Measurements from ENCODE around the gene PPFIA2.

Gene PPFIA2

GRCh38 chr12:81727391-81727790 is 31.8 kb downstream of the PPFIA2 start:
- H3K9me3 ChIP-seq (ENCODE audit: insufficient read depth, low read depth, low read length) = no peaks in the 10 kb centered on the region
- H3K4me3 ChIP-seq (ENCODE audit: low read length) = no peak overlapping the region
- no peak overlapping the region for H3K9ac ChIP-seq (ENCODE audit: low read depth, low read length)
- H3K27ac ChIP-seq (ENCODE audit: low read depth, low read length) = no peak overlapping the region; the same call in 1 of the 2 replicates
- peaks cover 34% of the 10 kb centered on the region for H3K4me1 ChIP-seq (ENCODE audit: insufficient read depth, low read length)
- no peaks in the 10 kb centered on the region for H3K36me3 ChIP-seq (ENCODE audit: insufficient read depth, low read length)
- no peaks in the 10 kb centered on the region for H3K27me3 ChIP-seq (ENCODE audit: insufficient read depth, low read length)

GRCh38 chr12:81726634-81727033 is 32.5 kb downstream of the PPFIA2 start:
- Histone ChIP-seq H3K36me3 (ENCODE audit: insufficient read depth, low read length) (no peaks in the 10 kb centered on the region), H3K9ac (ENCODE audit: low read depth, low read length) (no peak overlapping the region), H3K9me3 (ENCODE audit: insufficient read depth, low read depth, low read length) (no peaks in the 10 kb centered on the region), H3K4me3 (ENCODE audit: low read length) (no peak overlapping the region), H3K27ac (ENCODE audit: low read depth, low read length) (peak overlapping the region; percentile 1; the same call in 1 of the 2 replicates), H3K4me1 (ENCODE audit: insufficient read depth, low read length) (peaks cover 34% of the 10 kb centered on the region), H3K27me3 (ENCODE audit: insufficient read depth, low read length) (no peaks in the 10 kb centered on the region)
- WGBS = 92% methylated on average over 1 of the region's 1 CpG

DNA sequence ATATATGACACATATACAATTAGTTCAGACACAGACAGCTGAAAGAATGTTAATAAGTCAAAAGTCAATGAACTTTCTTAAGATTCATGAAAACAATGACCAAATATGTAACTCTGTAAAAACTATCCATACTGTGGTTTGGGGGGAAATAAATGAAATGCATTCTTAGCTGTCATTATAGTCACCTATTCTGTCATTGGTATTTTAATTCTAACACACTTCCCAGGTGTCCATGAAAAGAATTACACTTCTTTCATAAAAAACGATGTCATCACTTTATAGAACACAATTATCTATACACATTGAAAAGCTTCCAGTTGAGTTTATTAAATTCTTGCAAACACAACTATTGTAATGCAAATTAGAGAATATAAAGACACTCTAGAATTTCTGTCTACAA is 35.8 kb downstream of the PPFIA2 start:
- Histone ChIP-seq H3K4me1 (ENCODE audit: insufficient read depth, low read length) (peaks cover 29% of the 10 kb centered on the region), H3K9me3 (ENCODE audit: insufficient read depth, low read depth, low read length) (no peaks in the 10 kb centered on the region), H3K4me3 (ENCODE audit: low read length) (no peak overlapping the region), H3K27me3 (ENCODE audit: insufficient read depth, low read length) (no peaks in the 10 kb centered on the region), H3K9ac (ENCODE audit: low read depth, low read length) (no peak overlapping the region), H3K27ac (ENCODE audit: low read depth, low read length) (no peak overlapping the region), H3K36me3 (ENCODE audit: insufficient read depth, low read length) (no peaks in the 10 kb centered on the region)
- 85% methylated on average over 1 of the region's 1 CpG for WGBS

DNA sequence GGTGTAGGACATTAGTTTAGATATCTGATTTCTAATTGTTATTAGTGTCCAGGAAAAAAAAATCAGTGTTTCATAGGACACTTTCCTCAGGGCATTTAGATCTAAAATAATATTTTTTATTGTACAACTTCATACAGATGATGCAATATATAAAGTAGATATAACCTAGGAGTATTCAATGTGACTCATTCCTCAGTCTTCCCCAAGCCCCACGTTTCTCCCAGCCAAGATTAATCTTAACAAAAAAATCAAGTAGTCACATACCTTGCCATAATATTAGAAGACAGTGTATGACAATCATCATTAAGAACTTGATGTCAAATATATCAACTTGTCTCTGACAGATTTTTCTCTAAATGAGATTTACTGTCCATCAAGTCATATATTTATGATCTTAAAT is 37.1 kb downstream of the PPFIA2 start:
- no CpG with 5 or more reads among the region's 1 CpG for WGBS

GRCh38 chr12:81718616-81719015 is 40.5 kb downstream of the PPFIA2 start:
- no peak overlapping the region for H3K27ac ChIP-seq (ENCODE audit: low read depth, low read length)
- WGBS = 90% methylated on average over 2 of the region's 2 CpGs
- no peaks in the 10 kb centered on the region for H3K27me3 ChIP-seq (ENCODE audit: insufficient read depth, low read length)
- no peak overlapping the region for H3K9ac ChIP-seq (ENCODE audit: low read depth, low read length)
- H3K9me3 ChIP-seq (ENCODE audit: insufficient read depth, low read depth, low read length) = no peaks in the 10 kb centered on the region
- H3K4me1 ChIP-seq (ENCODE audit: insufficient read depth, low read length) = peaks cover 9% of the 10 kb centered on the region
- no peaks in the 10 kb centered on the region for H3K36me3 ChIP-seq (ENCODE audit: insufficient read depth, low read length)
- H3K4me3 ChIP-seq (ENCODE audit: low read length) = no peak overlapping the region

More for the DNA sequence above, 37.1 kb downstream of the PPFIA2 start:
- Histone ChIP-seq H3K9me3 (ENCODE audit: insufficient read depth, low read depth, low read length) (no peaks in the 10 kb centered on the region), H3K27me3 (ENCODE audit: insufficient read depth, low read length) (no peaks in the 10 kb centered on the region), H3K4me1 (ENCODE audit: insufficient read depth, low read length) (peaks cover 19% of the 10 kb centered on the region), H3K9ac (ENCODE audit: low read depth, low read length) (no peak overlapping the region), H3K36me3 (ENCODE audit: insufficient read depth, low read length) (no peaks in the 10 kb centered on the region), H3K27ac (ENCODE audit: low read depth, low read length) (no peak overlapping the region), H3K4me3 (ENCODE audit: low read length) (no peak overlapping the region)

DNA sequence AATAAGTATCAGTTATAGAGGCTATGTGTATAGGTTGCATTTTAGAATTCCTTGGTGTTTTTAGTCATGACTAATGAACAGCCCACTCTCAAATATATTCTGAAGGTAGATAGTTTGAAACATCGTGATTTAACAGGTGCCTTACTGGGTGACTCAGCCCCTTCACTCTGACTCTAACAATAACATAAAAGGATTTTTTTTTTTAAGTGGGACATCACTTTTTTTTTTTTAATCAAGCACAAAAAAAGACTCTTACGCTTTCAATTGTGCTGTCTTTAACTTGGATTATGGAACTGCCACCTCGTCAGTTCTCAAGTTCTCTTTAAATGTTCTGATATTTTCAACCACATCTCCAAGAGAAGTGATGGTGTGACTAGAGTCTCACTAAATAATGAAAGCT is 46.6 kb downstream of the PPFIA2 start:
- H3K9ac ChIP-seq (ENCODE audit: low read depth, low read length) = no peak overlapping the region
- H3K36me3 ChIP-seq (ENCODE audit: insufficient read depth, low read length) = no peaks in the 10 kb centered on the region
- no peaks in the 10 kb centered on the region for H3K4me1 ChIP-seq (ENCODE audit: insufficient read depth, low read length)
- no peak overlapping the region for H3K4me3 ChIP-seq (ENCODE audit: low read length)
- H3K9me3 ChIP-seq (ENCODE audit: insufficient read depth, low read depth, low read length) = no peaks in the 10 kb centered on the region
- no peaks in the 10 kb centered on the region for H3K27me3 ChIP-seq (ENCODE audit: insufficient read depth, low read length)
- 100% methylated on average over 2 of the region's 3 CpGs for WGBS
- no peak overlapping the region for H3K27ac ChIP-seq (ENCODE audit: low read depth, low read length)

GRCh38 chr12:81705586-81705985 is 53.6 kb downstream of the PPFIA2 start:
- WGBS = no CpG with 5 or more reads among the region's 1 CpG
- H3K27ac ChIP-seq (ENCODE audit: low read depth, low read length) = no peak overlapping the region

DNA sequence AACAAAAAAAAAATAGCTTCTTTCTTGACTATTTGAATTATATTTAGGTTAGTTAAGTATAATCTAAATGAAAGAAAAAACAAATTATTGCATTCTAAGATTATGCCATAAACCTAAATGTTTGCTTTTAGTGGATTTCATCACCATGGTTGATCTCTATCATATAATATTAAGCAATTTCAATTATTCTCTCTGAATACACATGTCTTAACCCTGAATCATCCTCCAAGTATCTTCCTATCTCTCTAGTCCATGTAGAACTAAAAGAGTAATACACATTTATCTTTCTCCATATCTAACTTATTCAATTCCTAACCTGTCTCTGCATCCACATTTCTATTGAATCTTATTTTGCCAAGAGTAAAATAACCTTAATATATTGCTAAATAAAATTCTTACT is 59.6 kb downstream of the PPFIA2 start:
- Histone ChIP-seq H3K27ac (ENCODE audit: low read depth, low read length) (no peak overlapping the region), H3K36me3 (ENCODE audit: insufficient read depth, low read length) (no peaks in the 10 kb centered on the region), H3K9me3 (ENCODE audit: insufficient read depth, low read depth, low read length) (no peaks in the 10 kb centered on the region), H3K27me3 (ENCODE audit: insufficient read depth, low read length) (no peaks in the 10 kb centered on the region), H3K4me1 (ENCODE audit: insufficient read depth, low read length) (no peaks in the 10 kb centered on the region), H3K9ac (ENCODE audit: low read depth, low read length) (no peak overlapping the region), H3K4me3 (ENCODE audit: low read length) (no peak overlapping the region)

More at GRCh38 chr12:81705586-81705985, 53.6 kb downstream of the PPFIA2 start:
- H3K9ac ChIP-seq (ENCODE audit: low read depth, low read length) = no peak overlapping the region
- no peaks in the 10 kb centered on the region for H3K36me3 ChIP-seq (ENCODE audit: insufficient read depth, low read length)
- H3K27me3 ChIP-seq (ENCODE audit: insufficient read depth, low read length) = no peaks in the 10 kb centered on the region
- H3K4me1 ChIP-seq (ENCODE audit: insufficient read depth, low read length) = no peaks in the 10 kb centered on the region
- H3K4me3 ChIP-seq (ENCODE audit: low read length) = no peak overlapping the region
- no peaks in the 10 kb centered on the region for H3K9me3 ChIP-seq (ENCODE audit: insufficient read depth, low read depth, low read length)

DNA sequence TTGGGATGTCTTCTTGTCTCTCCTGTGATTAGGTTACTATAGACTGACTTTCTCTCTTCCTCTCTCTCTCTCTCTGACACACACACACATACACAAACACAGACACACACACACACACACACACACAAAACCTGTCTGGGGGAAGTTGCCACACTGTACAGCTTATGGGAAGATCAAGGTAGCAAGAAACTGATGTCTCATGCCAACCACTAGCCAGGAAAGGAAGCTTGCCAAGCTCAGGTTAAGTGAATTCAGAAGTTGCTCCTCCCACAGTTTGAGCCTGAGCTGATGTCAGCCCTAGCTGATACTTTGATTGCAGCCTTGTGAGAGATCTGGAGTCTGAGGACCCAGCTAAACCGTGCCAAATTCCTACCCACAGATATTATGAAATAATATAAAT is 67.1 kb downstream of the PPFIA2 start:
- Histone ChIP-seq H3K4me3 (ENCODE audit: low read length) (no peak overlapping the region), H3K36me3 (ENCODE audit: insufficient read depth, low read length) (no peaks in the 10 kb centered on the region), H3K9ac (ENCODE audit: low read depth, low read length) (no peak overlapping the region), H3K9me3 (ENCODE audit: insufficient read depth, low read depth, low read length) (no peaks in the 10 kb centered on the region), H3K4me1 (ENCODE audit: insufficient read depth, low read length) (no peaks in the 10 kb centered on the region), H3K27ac (ENCODE audit: low read depth, low read length) (no peak overlapping the region), H3K27me3 (ENCODE audit: insufficient read depth, low read length) (no peaks in the 10 kb centered on the region)
- no CpG with 5 or more reads among the region's 1 CpG for WGBS

DNA sequence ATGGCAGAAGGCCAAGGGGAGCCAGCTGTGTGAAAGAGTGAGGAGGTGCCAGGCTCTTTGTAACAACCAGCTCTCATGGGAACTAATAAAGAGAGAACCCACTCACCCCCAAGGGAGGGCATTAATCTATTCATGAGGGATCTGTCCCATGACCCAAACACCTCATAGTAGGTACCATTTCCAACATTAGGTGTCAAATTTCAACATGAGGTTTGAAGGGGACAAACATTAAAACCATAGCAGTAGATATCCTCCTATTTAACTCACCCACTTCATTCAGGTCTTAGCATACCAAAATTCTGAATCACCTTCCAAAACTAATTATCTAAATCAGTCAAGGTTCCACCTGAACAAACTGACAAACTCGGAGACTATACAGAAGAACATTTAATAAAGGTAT is 75.3 kb downstream of the PPFIA2 start:
- no peak overlapping the region for H3K9ac ChIP-seq (ENCODE audit: low read depth, low read length)
- H3K9me3 ChIP-seq (ENCODE audit: insufficient read depth, low read depth, low read length) = no peaks in the 10 kb centered on the region
- no peaks in the 10 kb centered on the region for H3K4me1 ChIP-seq (ENCODE audit: insufficient read depth, low read length)
- no peaks in the 10 kb centered on the region for H3K27me3 ChIP-seq (ENCODE audit: insufficient read depth, low read length)
- no peaks in the 10 kb centered on the region for H3K36me3 ChIP-seq (ENCODE audit: insufficient read depth, low read length)
- WGBS = no CpG with 5 or more reads among the region's 1 CpG
- H3K27ac ChIP-seq (ENCODE audit: low read depth, low read length) = no peak overlapping the region
- H3K4me3 ChIP-seq (ENCODE audit: low read length) = no peak overlapping the region

GRCh38 chr12:81679614-81680013 is 79.5 kb downstream of the PPFIA2 start:
- no peaks in the 10 kb centered on the region for H3K27me3 ChIP-seq (ENCODE audit: insufficient read depth, low read length)
- no peak overlapping the region for H3K27ac ChIP-seq (ENCODE audit: low read depth, low read length)
- H3K4me1 ChIP-seq (ENCODE audit: insufficient read depth, low read length) = no peaks in the 10 kb centered on the region
- WGBS = 100% methylated on average over 1 of the region's 2 CpGs
- no peaks in the 10 kb centered on the region for H3K9me3 ChIP-seq (ENCODE audit: insufficient read depth, low read depth, low read length)
- no peak overlapping the region for H3K4me3 ChIP-seq (ENCODE audit: low read length)
- no peaks in the 10 kb centered on the region for H3K36me3 ChIP-seq (ENCODE audit: insufficient read depth, low read length)
- H3K9ac ChIP-seq (ENCODE audit: low read depth, low read length) = no peak overlapping the region

DNA sequence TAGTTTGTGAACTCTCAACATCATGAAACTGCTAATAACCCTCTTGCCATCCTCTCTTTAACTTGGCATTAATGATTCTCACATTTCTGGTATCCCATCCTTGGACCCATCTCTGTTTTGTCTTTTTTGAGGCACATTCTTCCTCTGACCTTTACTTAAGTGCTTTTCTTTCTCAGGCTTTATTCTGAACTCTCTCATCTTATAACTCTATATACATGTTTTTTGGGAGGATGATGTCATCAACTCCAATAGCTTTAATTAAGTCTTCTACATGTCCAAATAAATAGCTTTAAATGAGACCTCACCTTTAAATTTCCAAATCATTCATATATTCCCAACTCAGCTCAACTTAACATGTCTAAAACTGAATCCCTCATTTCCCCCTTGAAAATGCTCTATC is 88.4 kb downstream of the PPFIA2 start:
- H3K4me3 ChIP-seq (ENCODE audit: low read length) = no peak overlapping the region
- no peaks in the 10 kb centered on the region for H3K36me3 ChIP-seq (ENCODE audit: insufficient read depth, low read length)
- no peaks in the 10 kb centered on the region for H3K27me3 ChIP-seq (ENCODE audit: insufficient read depth, low read length)
- H3K9me3 ChIP-seq (ENCODE audit: insufficient read depth, low read depth, low read length) = no peaks in the 10 kb centered on the region
- no peak overlapping the region for H3K9ac ChIP-seq (ENCODE audit: low read depth, low read length)
- no peaks in the 10 kb centered on the region; the same call in 1 of the 2 replicates for H3K4me1 ChIP-seq (ENCODE audit: insufficient read depth, low read length)
- no peak overlapping the region for H3K27ac ChIP-seq (ENCODE audit: low read depth, low read length)

Data from HUES64 (cell line).